IPS-NIHi7 (cell line): ENCODE results near the gene WDR5.
A peak's percentile ranks its signal among the peaks of the same experiment; 100 is the strongest.

Source experiments
- DNase-seq: peaks from one replicate; pipeline ENCODE4 v3.0.0; 2012; ENCODE audit warnings: mixed read lengths; ENCODE audit errors: extremely low spot score

WDR5 gene

GRCh38 chr9:134158753-134159392, 23.0 kb downstream of the WDR5 start:
- DNase-seq: no peak

- DNase-seq: no peak
Observed at GRCh38 chr9:134159566-134160245, 23.8 kb downstream of the WDR5 start.

DNA sequence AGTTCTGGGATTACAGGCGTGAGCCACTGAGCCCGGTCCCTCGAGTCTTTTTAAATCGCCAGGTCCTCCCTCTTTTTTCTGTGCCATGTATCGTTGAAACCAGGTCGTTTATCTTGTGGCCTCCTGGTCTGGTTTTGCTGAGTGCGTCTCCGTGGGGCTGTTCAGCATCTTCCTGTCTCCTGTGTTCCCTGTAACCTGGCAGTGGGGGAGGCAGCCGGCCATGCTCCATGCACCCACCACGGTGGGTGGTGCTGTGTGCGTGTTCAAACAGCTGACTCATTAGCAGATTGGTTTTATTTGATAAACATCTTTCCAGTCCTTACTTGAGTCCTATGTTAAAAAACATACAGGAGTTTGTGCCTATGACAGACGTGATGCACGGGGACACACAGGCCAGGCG, 25.8 kb downstream of the WDR5 start:
- no peak for DNase-seq

DNA sequence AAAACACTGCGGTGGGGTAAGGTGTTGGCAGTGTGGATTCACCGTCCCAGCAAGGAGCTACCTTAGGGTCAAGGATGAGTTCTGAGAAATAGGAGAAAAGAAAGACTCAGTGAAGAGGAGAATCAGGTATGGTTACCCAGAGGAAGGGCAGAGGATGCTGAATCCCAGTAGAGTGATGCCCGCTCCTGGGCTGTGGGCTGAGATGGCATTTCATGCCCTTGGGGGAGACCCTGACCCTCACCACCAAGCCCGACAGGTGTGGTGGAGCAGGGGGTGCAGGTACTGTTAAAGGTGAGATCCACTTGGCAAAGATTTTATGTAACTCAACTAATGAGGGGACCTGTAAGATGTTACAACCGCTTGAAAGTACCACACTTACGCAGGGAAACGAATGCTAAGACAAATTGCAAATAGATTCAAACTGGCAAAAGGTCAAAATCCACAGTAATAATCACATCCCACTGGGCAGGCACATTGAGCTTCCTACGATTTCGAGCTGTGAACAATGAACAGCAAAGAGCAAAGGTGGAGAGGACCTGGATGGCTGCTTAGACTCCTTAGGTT, 26.4 kb downstream of the WDR5 start:
- no peak for DNase-seq

DNA sequence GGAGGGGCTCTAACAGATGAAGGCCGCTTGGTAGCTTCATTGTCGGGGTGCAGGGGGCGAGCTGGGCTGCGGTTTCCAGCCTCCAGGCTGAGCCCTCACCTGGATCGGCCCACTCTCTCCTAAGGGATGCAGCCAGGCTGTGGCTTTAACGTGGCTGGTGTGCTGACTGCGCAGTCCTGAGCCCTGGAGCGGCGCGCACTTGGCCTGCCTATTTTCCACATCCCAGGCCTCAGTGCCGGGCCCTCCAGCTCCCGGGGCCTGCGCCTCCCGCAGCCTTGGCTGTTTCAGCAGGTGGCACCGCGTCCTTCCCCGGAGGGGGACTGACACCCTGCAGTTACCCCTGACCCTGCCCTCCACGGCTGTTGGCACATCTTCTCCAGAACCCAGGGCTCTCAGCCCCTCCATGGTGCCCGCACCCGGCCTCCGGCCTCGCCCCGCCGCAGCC, 27.1 kb downstream of the WDR5 start:
- no peak for DNase-seq

- peak; percentile 59 for DNase-seq
Observed at GRCh38 chr9:134163371-134164196, 27.7 kb downstream of the WDR5 start.

DNA sequence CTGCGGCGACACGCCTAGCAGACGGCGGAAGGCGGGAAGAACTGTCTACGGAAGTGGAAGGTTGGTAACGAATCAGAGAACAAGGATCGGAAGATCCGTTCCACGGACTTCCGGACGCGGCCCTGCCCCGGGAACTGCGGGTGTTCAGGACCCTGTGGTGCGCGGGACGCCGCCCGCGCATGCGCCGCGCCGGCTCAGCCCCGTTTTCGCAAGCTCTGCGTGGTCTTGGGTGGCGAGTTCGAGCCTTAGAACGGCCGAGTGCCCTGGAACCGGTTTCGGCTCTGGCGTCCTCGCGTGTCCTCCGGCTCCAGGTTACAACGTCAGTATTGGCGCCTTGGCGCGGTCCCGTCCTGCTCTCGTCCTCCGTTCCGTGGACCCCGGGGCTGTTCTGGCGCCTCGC, 29.0 kb downstream of the WDR5 start:
- no peak for DNase-seq

DNA sequence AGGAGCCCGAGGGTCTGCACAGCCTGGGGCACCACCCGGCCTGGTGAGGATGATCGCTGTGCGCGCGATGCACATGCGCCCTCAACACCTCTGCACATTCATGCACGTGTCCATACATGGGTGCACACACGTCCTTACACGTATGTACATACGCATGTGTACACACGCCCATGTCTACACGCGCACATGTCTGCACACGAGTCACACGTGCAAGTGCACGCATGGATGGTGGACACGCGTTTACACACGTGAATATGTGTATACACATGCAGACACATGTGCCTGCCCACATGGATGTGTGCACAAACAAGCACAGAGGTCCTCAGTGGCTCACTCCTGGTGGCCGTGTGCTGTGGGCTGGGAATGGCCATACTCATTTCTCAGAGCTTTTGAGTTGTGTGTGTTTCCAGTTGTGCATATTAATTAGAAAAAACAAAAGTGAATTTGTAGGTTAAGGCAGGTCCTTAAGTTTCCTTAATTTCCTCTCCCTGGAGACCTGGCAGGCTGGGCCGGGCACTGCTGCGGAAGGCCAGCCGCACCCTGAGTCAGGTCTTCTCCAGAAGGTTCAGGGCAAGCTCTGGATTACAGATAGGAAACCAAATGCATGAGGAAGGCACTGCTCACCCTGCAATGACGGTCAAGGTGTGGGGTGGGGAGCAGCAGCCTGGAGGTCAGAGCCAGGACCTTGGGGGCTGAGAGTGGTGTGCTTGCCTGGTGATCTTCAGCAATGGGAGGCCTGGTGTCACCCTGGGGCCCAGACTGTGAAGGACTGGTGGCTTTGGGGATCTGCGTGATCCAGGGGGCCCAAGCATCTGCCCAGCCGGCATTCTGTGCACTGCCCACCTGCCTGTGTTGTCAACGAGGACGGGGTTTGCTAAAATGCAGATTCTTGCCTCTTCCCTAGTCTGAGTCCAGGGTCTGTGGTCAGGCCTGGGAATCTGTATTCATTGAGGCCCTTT, 29.8 kb downstream of the WDR5 start:
- no peak for DNase-seq

DNA sequence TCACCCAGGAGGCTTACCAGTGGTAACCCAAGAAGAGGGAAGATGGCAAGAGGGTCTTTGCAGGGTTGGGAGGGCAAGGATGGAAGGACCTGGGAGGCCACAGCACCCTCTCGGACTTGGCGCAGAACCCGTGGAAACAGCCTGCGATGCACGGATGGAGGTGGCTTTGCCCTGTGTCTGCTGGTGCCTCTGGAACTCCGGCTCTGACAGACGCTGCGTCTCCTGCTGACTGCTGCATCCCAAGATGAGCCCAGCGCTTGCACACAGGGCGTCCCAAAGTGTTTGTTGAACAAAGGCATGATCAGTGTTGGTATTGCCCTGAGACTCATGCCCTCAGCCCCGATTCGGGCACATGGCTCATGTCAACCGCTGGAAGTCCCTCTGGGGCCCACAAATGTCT, 30.5 kb downstream of the WDR5 start:
- no peak for DNase-seq

DNA sequence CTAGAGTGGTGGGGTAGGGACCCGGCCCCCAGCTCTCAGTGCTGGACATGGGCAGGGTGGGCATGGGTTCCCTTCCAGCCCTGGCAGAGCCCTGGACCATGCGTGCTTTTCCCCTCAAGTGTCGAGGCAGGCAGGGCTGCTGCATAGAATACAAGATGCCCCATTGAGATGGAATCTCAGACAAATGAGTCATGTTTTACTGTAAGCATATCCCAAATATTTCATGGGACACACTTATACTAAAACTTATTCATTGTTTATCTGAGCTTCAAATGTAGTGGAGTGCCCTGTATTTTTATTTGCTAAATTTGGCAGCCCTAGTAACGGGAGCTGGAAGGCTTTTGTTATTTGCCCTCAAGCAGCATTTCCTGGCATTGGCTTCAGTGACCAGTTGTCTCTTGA, 31.6 kb downstream of the WDR5 start:
- DNase-seq: no peak

DNA sequence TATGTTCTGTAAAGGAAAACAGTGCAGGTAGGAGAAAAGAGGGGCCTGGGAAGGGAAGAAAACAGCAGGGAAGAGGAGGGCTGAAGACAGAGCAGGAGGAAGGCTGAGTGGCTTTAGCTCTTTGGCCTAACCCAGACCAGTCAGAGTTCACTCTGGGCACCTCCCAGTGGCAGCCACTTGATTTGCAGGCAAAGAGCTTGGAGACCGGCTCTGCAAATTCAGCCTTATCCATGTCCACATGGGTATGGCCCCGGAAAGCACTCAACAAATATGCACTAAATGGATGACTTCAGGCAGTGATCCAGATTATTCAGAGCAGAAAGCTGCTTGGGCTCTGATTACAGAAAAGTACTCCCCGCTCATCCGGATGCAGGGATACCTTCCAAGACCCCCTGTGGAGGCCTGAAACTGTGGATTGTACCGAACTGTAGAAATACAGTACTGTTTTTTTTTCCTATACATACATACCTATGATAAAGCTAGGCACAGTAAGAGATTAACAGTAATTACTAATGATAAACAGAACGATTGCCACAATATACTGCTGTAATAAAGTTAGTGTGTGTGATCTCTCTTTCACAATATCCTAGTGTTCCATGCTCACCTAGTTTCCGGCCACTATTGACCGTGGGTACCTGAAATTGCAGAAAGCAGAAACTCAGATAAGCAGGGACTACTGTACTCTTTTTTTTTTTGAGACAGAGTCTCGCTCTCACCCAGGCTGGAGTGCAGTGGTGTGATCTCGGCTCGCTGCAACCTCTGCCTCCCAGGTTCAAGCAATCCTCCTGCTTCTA, 33.1 kb downstream of the WDR5 start:
- no peak for DNase-seq

DNA sequence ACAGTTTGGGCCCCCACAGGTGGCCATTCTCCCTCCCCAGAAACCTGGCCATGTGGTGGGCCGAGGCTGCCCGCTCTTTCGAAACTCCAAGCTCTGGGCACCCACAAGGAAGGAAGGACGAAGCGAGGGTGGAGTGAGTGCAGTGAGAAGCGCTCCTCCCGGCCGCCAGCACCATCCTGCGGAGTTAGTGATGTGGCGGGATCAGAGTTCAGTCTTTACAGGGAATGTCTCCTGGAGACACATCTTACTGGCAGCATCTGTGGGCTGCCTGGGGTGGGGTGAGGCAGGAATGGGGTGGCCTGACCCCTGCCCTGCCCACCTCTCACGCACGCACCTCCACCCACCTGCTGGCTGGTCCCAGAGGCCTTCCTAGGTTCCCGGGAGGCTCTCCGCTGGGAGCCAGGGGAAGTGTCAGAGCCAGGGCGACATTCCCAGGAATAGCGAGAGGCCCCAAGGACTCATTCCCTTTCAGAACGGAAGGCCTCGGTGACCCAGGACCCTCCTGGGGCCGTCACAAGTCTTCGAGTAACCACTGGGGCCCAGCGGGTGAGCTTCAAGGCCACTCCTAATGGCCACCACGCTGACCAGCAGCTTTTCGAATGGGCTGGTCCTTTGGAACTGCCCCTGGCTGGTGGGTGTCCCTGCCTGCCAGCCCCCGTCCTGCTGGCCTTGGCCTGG, 34.0 kb downstream of the WDR5 start:
- no peak for DNase-seq

DNA sequence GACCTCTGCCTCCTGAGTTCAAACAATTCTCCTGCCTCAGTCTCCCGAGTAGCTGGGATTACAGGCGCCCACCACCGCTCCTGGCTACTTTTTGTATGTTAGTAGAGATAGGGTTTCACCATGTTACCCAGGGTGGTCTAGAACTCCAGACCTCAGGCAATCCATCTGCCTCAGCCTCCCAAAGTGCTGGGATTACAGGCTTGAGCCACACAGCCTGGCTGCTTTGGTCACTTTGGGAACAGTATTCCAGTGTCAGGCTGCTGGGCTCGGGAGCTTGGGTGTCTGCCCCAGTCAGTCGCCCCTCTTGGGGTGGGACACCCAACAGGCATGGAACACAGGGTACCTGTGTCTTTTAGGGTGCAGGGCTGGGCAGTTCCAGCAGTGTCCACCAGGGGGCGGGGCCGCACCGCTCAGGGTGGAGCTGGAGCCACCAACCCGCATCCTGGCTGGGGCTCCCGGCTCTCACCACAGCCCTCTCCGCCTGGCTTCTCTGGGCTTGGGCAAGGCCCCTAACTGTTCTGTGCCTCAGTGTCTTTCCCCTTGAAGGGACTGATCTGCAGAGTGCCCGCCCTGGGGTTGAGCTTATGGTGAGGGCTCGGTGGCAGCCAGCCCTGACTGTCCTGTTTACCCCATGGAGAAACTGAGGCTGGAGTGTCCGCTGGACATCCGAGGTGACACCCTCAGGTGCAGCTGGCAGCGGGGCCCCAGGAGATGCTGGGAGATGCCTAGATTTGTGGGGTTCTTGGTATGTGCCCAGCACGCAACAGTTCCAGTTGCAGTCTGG, 34.8 kb downstream of the WDR5 start:
- no peak for DNase-seq

DNA sequence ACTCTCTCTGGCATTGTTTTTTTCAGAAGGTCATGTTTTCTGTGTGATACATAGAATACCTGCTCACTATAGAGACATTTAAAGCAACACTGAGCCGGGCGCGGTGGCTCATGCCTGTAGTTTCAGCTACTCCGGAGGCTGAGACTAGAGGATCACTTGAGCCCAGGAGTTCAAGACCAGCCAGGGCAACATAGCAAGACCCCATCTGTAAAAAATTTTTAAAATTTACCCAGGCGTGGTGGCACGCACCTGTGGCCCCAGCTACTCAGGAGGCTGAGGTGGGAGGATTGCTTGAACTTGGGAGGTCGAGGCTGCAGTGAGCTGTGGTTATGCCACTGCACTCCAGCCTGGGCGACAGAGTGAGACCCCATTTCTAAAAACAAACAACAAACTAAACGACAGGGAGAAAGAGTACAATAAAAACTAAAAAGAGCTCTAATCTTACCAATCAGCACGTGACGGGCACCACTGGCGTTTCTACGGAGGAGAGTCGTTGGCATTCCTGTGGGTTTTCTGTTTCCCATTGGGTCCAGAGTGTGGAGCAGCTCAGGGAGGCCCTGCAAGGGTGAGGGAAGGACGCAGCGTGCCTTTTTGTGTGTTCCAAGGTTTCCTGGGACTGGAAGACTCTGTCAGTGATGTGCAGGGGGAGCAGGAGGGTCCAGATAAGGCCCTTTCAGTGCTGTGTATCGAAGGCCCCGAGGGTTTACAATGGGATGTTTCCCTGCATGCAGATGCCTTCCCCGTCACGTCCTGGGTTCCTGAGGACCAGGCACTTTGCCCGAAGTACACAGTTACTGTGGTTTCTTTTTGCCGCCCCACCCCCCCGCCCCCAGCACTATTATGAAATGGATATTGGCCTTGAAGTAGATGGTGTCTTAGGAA, 35.7 kb downstream of the WDR5 start:
- no peak for DNase-seq

- DNase-seq: no peak
Observed at GRCh38 chr9:134172198-134173126, 36.6 kb downstream of the WDR5 start.

- no peak for DNase-seq
Observed at GRCh38 chr9:134173127-134174072, 37.5 kb downstream of the WDR5 start.
